Skeletal muscle satellite cell (primary cell): ENCODE measurements around the gene SHANK1.
"Not testable (repeated sequence)": the region's sequence is repeated elsewhere in the genome, so short reads cannot be mapped to it uniquely, and the experiment has no call there.

Experiments
- H3K27me3 ChIP-seq: 2 replicates; pipeline ENCODE4 v1.7.0; 2013; ENCODE audit warnings: low read length; ENCODE audit not compliant: control insufficient read depth, insufficient read depth
- H3K36me3 ChIP-seq: 2 replicates; pipeline ENCODE4 v1.7.0; 2013; ENCODE audit warnings: mild to moderate bottlenecking, control low read depth, low read length; ENCODE audit not compliant: insufficient read depth
- H3K4me1 ChIP-seq: 2 replicates; pipeline ENCODE4 v1.7.0; 2013; ENCODE audit warnings: low read length; ENCODE audit not compliant: control insufficient read depth, insufficient read depth
- H3K4me2 ChIP-seq: 2 replicates; pipeline ENCODE4 v1.7.0; 2013; ENCODE audit warnings: mild to moderate bottlenecking, low read length
- H3K4me3 ChIP-seq: 2 replicates; pipeline ENCODE4 v1.7.0; 2013; ENCODE audit warnings: low read length
- H3K9ac ChIP-seq: 2 replicates; pipeline ENCODE4 v1.7.0; 2013; ENCODE audit warnings: mild to moderate bottlenecking, low read depth, low read length, moderate library complexity
- H3K9me3 ChIP-seq: replicated peaks from 2 replicates; pipeline ENCODE4 v1.7.0; 2013; ENCODE audit warnings: mild to moderate bottlenecking, control low read depth, low read length

The SHANK1 gene

GRCh38 chr19:50620394-50620906 lies 99.2 kb downstream of the SHANK1 start:
- not testable (repeated sequence) for H3K4me1 ChIP-seq, H3K36me3 ChIP-seq, H3K9me3 ChIP-seq, H3K4me3 ChIP-seq, H3K9ac ChIP-seq, H3K27me3 ChIP-seq, H3K4me2 ChIP-seq

- H3K4me3 ChIP-seq, H3K4me1 ChIP-seq, H3K9me3 ChIP-seq, H3K9ac ChIP-seq, H3K4me2 ChIP-seq, H3K27me3 ChIP-seq, H3K36me3 ChIP-seq: not testable (repeated sequence)
These were observed 100.4 kb downstream of the SHANK1 start for GRCh38 chr19:50619184-50619583.

DNA sequence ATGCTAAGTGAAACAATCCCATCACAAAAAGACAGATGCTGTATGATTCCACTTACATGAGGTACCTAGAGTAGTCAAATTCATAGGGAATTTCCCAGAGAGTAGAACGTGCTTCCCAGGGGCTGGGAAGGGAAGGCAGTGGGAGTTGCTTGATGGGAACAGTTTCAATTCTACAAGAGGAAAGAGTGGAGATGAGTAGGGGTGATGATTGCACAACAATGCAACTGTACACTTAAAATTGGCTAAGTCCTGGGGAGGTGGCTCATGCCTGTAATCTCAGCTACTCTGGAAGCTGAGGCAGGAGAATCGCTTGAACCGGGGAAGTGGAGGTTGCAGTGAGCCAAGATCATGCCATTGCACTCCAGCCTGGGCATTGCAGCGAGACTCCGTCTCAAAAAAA lies 101.2 kb downstream of the SHANK1 start:
- not testable (repeated sequence) for H3K9ac ChIP-seq, H3K9me3 ChIP-seq, H3K4me3 ChIP-seq, H3K27me3 ChIP-seq, H3K36me3 ChIP-seq, H3K4me2 ChIP-seq, H3K4me1 ChIP-seq

- H3K27me3 ChIP-seq, H3K4me3 ChIP-seq, H3K36me3 ChIP-seq: not testable (repeated sequence)
These were observed 106.8 kb downstream of the SHANK1 start for GRCh38 chr19:50612504-50613404.

More at GRCh38 chr19:50612504-50613404, 106.8 kb downstream of the SHANK1 start:
- H3K4me2 ChIP-seq, H3K9me3 ChIP-seq, H3K4me1 ChIP-seq, H3K9ac ChIP-seq: not testable (repeated sequence)
